WTC11 (cell line): ENCODE results near the gene GRPEL1. TPM values are rescaled to one million over a fixed set of nuclear protein-coding genes. Genes with fewer than 3 reads are reported as not detected.

Source experiments
- AR ChIP-seq: fragments of 250-450 bp; sonication (Bioruptor Pico); IDR thresholded peaks from 2 replicates; pipeline ENCODE4 v1.9.0; 2021; ENCODE audit warnings: mild to moderate bottlenecking
- ARID4B ChIP-seq: sonication (generic); formaldehyde crosslinking; IDR thresholded peaks from 2 replicates; pipeline ENCODE4 v1.8.0; 2023; ENCODE audit warnings: missing genetic modification reagents, mild to moderate bottlenecking, borderline replicate concordance
- ATF2 ChIP-seq: sonication (generic); formaldehyde crosslinking; IDR thresholded peaks from 2 replicates; pipeline ENCODE4 v1.8.1; 2022; ENCODE audit warnings: low read depth, missing genetic modification reagents, borderline replicate concordance
- CREB1 ChIP-seq: sonication (generic); formaldehyde crosslinking; IDR thresholded peaks from 2 replicates; pipeline ENCODE4 v1.8.0; 2023; ENCODE audit warnings: mild to moderate bottlenecking, missing genetic modification reagents
- ERG ChIP-seq: fragments of 250-450 bp; sonication (Bioruptor Pico); IDR thresholded peaks from 2 replicates; pipeline ENCODE4 v1.8.0; 2021; ENCODE audit warnings: mild to moderate bottlenecking
- ETV6 ChIP-seq: sonication (generic); formaldehyde crosslinking; IDR thresholded peaks from 2 replicates; pipeline ENCODE4 v1.8.1; 2022; ENCODE audit warnings: mild to moderate bottlenecking, missing genetic modification reagents
- FOXJ3 ChIP-seq: sonication (generic); formaldehyde crosslinking; IDR thresholded peaks from 2 replicates; pipeline ENCODE4 v1.9.0; 2021; ENCODE audit warnings: missing genetic modification reagents, mild to moderate bottlenecking, borderline replicate concordance
- FOXP1 ChIP-seq: sonication (generic); formaldehyde crosslinking; IDR thresholded peaks from 2 replicates; pipeline ENCODE4 v1.8.0; 2022; ENCODE audit warnings: missing genetic modification reagents, mild to moderate bottlenecking, moderate library complexity, borderline replicate concordance
- HMGXB4 ChIP-seq: sonication (generic); formaldehyde crosslinking; IDR thresholded peaks from 2 replicates; pipeline ENCODE4 v1.8.1; 2023; ENCODE audit warnings: mild to moderate bottlenecking, moderate library complexity, missing genetic modification reagents
- KAT7 ChIP-seq: sonication (generic); formaldehyde crosslinking; IDR thresholded peaks from 2 replicates; pipeline ENCODE4 v1.8.1; 2023; ENCODE audit warnings: missing genetic modification reagents, mild to moderate bottlenecking, borderline replicate concordance
- MLX ChIP-seq: sonication (generic); formaldehyde crosslinking; IDR thresholded peaks from 2 replicates; pipeline ENCODE4 v1.8.1; 2023; ENCODE audit warnings: mild to moderate bottlenecking, missing genetic modification reagents, moderate library complexity
- NR3C1 ChIP-seq: sonication (generic); formaldehyde crosslinking; conservative IDR thresholded peaks from 2 replicates; pipeline ENCODE4 v1.8.1; 2023; ENCODE audit warnings: low read depth, mild to moderate bottlenecking, missing genetic modification reagents
- SMAD3 ChIP-seq: sonication (generic); formaldehyde crosslinking; IDR thresholded peaks from 2 replicates; pipeline ENCODE4 v1.8.0; 2022; ENCODE audit warnings: missing genetic modification reagents, mild to moderate bottlenecking, borderline replicate concordance
- STAT6 ChIP-seq: sonication (generic); formaldehyde crosslinking; conservative IDR thresholded peaks from 2 replicates; pipeline ENCODE4 v1.8.1; 2023; ENCODE audit warnings: mild to moderate bottlenecking, low read depth, missing genetic modification reagents, moderate library complexity
- ZBTB21 ChIP-seq: sonication (generic); formaldehyde crosslinking; IDR thresholded peaks from 2 replicates; pipeline ENCODE4 v1.8.1; 2023; ENCODE audit warnings: mild to moderate bottlenecking, missing genetic modification reagents, borderline replicate concordance
- ZMAT4 ChIP-seq: fragments of 250-450 bp; sonication (Bioruptor Pico); IDR thresholded peaks from 2 replicates; pipeline ENCODE4 v1.9.0; 2021; ENCODE audit warnings: mild to moderate bottlenecking
- ZNF317 ChIP-seq: sonication (generic); formaldehyde crosslinking; IDR thresholded peaks from 2 replicates; pipeline ENCODE4 v1.8.1; 2023; ENCODE audit warnings: low read depth, mild to moderate bottlenecking, moderate library complexity, missing genetic modification reagents, borderline replicate concordance
- total RNA-seq: library from RNA; stranded (reverse); gene quantifications from 3 replicates; pipeline ENCODE4 v1.2.3, GENCODE V29; 2021

The GRPEL1 gene
- total RNA-seq, 1 experiment from 2014 or later: 50.0 TPM

GRCh38 chr4:7041801-7042502 is 25.9 kb downstream of the GRPEL1 start (continued):
- TF ChIP-seq AR (CRISPR knock-in tag) (no peak), FOXP1 (0 out of 2 replicates have a peak, but pooled peaks have one; percentile 19), ETV6 (CRISPR knock-in tag) (no peak), STAT6 (CRISPR knock-in tag) (no peak), FOXJ3 (CRISPR knock-in tag) (no peak), HMGXB4 (CRISPR knock-in tag) (peak; percentile 24; the same call in 1 of the 2 replicates), ZMAT4 (no peak), ATF2 (CRISPR knock-in tag) (no peak), ERG (CRISPR knock-in tag) (no peak), SMAD3 (CRISPR knock-in tag) (no peak), MLX (CRISPR knock-in tag) (no peak), CREB1 (CRISPR knock-in tag) (no peak), NR3C1 (no peak), ZBTB21 (CRISPR knock-in tag) (no peak), KAT7 (CRISPR knock-in tag) (no peak), ARID4B (no peak), ZNF317 (CRISPR knock-in tag) (no peak)
